Renal cortex interstitium (tissue), 11 donors: ENCODE data around the gene MAPK8. TPM values are rescaled to one million over a fixed set of nuclear protein-coding genes. Genes with fewer than 3 reads are reported as not detected.

ENCODE experiments used
- DNase-seq, 11 donors: peaks; one replicate each; pipeline ENCODE4 v3.0.0-alpha.2; 2013; ENCODE audit warnings: low read depth in 9 of 11, low spot score in 4 of 11; ENCODE audit errors: extremely low read depth in 1 of 11
- polyA plus RNA-seq, 3 donors: library from polyadenylated mRNA; unstranded; fragments of 120-200 nt; gene quantifications; one replicate each; pipeline ENCODE4 v1.2.1, GENCODE V29; 2013; ENCODE audit not compliant: insufficient read length in 3 of 3

MAPK8 gene
- polyA plus RNA-seq, 3 donors, result 64.1 to 77.2 (median 77.2) TPM

GRCh38 chr10:48287417-48288391 lies 18.8 kb upstream of the MAPK8 start:
- no peak for DNase-seq

- no peak for DNase-seq
These were observed 17.8 kb upstream of the MAPK8 start for GRCh38 chr10:48288661-48289060.

GRCh38 chr10:48289501-48290238 lies 16.8 kb upstream of the MAPK8 start:
- DNase-seq, result peak in 7 of 11 donors; percentile 27 to 62 (median 43)

- no peak for DNase-seq
These were observed 16.2 kb upstream of the MAPK8 start for GRCh38 chr10:48290286-48290685.

GRCh38 chr10:48291190-48291589 lies 15.3 kb upstream of the MAPK8 start:
- no peak for DNase-seq

- DNase-seq, result no peak
These were observed 13.9 kb upstream of the MAPK8 start for GRCh38 chr10:48292616-48293015.

- no peak for DNase-seq
These were observed 12.0 kb upstream of the MAPK8 start for GRCh38 chr10:48294431-48294830.

GRCh38 chr10:48296576-48297098 lies 9.8 kb upstream of the MAPK8 start:
- DNase-seq, result peak in 4 of 11 donors; percentile 9 to 30 (median 26)

- DNase-seq, result no peak
These were observed 7.4 kb upstream of the MAPK8 start for GRCh38 chr10:48299066-48299465.

- DNase-seq, result no peak
These were observed 6.8 kb upstream of the MAPK8 start for GRCh38 chr10:48299692-48300091.

- no peak for DNase-seq
These were observed 5.9 kb upstream of the MAPK8 start for GRCh38 chr10:48300556-48300955.

- DNase-seq, result no peak
These were observed 3.7 kb upstream of the MAPK8 start for GRCh38 chr10:48302515-48303476.

GRCh38 chr10:48305905-48306264 lies 592 bp upstream of the MAPK8 start:
- no peak for DNase-seq

- peak in 8 of 11 donors; percentile 25 to 50 (median 44) for DNase-seq
These were observed 613 bp downstream of the MAPK8 start for GRCh38 chr10:48306870-48307710.

GRCh38 chr10:48307711-48308018 lies 1.2 kb downstream of the MAPK8 start:
- DNase-seq, result no peak

GRCh38 chr10:48309711-48310226 lies 3.3 kb downstream of the MAPK8 start:
- no peak for DNase-seq

- no peak for DNase-seq
These were observed 7.6 kb downstream of the MAPK8 start for GRCh38 chr10:48314107-48314506.

- DNase-seq, result no peak
These were observed 9.8 kb downstream of the MAPK8 start for GRCh38 chr10:48316236-48316635.
